K562 (cell line): ENCODE data around the gene SCG2. TPM values are rescaled to one million over a fixed set of nuclear protein-coding genes. Genes with fewer than 3 reads are reported as not detected.

Experiments
- BRD9 ChIP-seq: fragments of 450-650 bp; IDR thresholded peaks from 2 replicates; pipeline ENCODE4 v1.6.1; 2018; ENCODE audit warnings: low read depth; ENCODE audit not compliant: partially characterized antibody
- DIDO1 ChIP-seq: fragments of 450-650 bp; IDR thresholded peaks from 2 replicates; pipeline ENCODE4 v1.6.1; 2016; ENCODE audit warnings: low read depth, missing biosample characterization, missing genetic modification characterization
- EGR1 ChIP-seq: fragments of 450-650 bp; conservative IDR thresholded peaks from 2 replicates; pipeline ENCODE4 v1.6.1; 2017; ENCODE audit warnings: mild to moderate bottlenecking
- FOSL1 ChIP-seq: fragments of 200-800 bp; sonication (Bioruptor generic); conservative IDR thresholded peaks from 2 replicates; pipeline ENCODE4 v1.6.1; 2016; ENCODE audit warnings: missing genetic modification characterization, missing compliant biosample characterization
- FOXM1 ChIP-seq, 2 experiments: fragments of 450-650 bp in 1 of 2; sonication (generic) in 1 of 2; formaldehyde crosslinking in 1 of 2; IDR thresholded peaks; 2 replicates each; pipeline versions ENCODE4 v1.6.1 to v1.9.0; 2017 to 2022; ENCODE audit warnings: low read depth in 2 of 2, mild to moderate bottlenecking in 2 of 2, missing genetic modification reagents in 1 of 2, moderate library complexity in 1 of 2
- HIVEP1 ChIP-seq: fragments of 250-450 bp; sonication (Bioruptor Pico); IDR thresholded peaks from 2 replicates; pipeline ENCODE4 v1.4.0; 2020; ENCODE audit warnings: mild to moderate bottlenecking
- KAT7 ChIP-seq: sonication (generic); formaldehyde crosslinking; IDR thresholded peaks from 2 replicates; pipeline ENCODE4 v1.8.0; 2022; ENCODE audit warnings: missing genetic modification reagents, mild to moderate bottlenecking, borderline replicate concordance
- MBD1 ChIP-seq: fragments of 250-450 bp; sonication (Bioruptor Pico); IDR thresholded peaks from 2 replicates; pipeline ENCODE4 v1.8.0; 2022; ENCODE audit warnings: inconsistent platforms
- NCOA1 ChIP-seq: fragments of 450-650 bp; IDR thresholded peaks from 2 replicates; pipeline ENCODE4 v1.6.1; 2016; ENCODE audit warnings: low read depth
- NCOA4 ChIP-seq: fragments of 450-650 bp; IDR thresholded peaks from 2 replicates; pipeline ENCODE4 v1.6.1; 2018; ENCODE audit warnings: mild to moderate bottlenecking; ENCODE audit not compliant: partially characterized antibody
- PPARD ChIP-seq: fragments of 250-450 bp; sonication (Bioruptor Pico); IDR thresholded peaks from 2 replicates; pipeline ENCODE4 v1.8.0; 2022; ENCODE audit warnings: inconsistent platforms, mild to moderate bottlenecking, moderate library complexity
- RBM25 ChIP-seq: fragments of 200-400 bp; formaldehyde crosslinking; IDR thresholded peaks from 2 replicates; pipeline ENCODE4 v1.6.1; 2018; ENCODE audit warnings: low read length, low read depth, moderate library complexity; ENCODE audit not compliant: severe bottlenecking
- TCF15 ChIP-seq: fragments of 250-450 bp; sonication (Bioruptor Pico); IDR thresholded peaks from 2 replicates; pipeline ENCODE4 v1.8.0; 2022; ENCODE audit warnings: moderate library complexity, mild to moderate bottlenecking, inconsistent platforms
- YBX1 ChIP-seq: fragments of 450-650 bp; IDR thresholded peaks from 2 replicates; pipeline ENCODE4 v1.7.1; 2016; ENCODE audit warnings: mild to moderate bottlenecking
- ZNF511 ChIP-seq: sonication (generic); formaldehyde crosslinking; IDR thresholded peaks from 2 replicates; pipeline ENCODE4 v1.8.0; 2022; ENCODE audit warnings: mild to moderate bottlenecking, missing genetic modification reagents
- ZNF512 ChIP-seq: IDR thresholded peaks from 2 replicates; pipeline ENCODE4 v1.6.1; 2016; ENCODE audit warnings: missing genetic modification characterization, missing compliant biosample characterization
- ZNF592 ChIP-seq: fragments of 450-650 bp; IDR thresholded peaks from 2 replicates; pipeline ENCODE4 v1.6.1; 2017; ENCODE audit warnings: antibody characterized with exemption, mild to moderate bottlenecking
- polyA plus RNA-seq, 8 experiments: library from polyadenylated mRNA; depleted of rRNA in 4 of 8; stranded (reverse) in 5 of 8; unstranded in 3 of 8; fragments of >200 nt; fragmentation: Nextera tagmentation in 2 of 8; fragmentation: Illumina TruSeq in 1 of 8; extraction: Ambion mirVana in 2 of 8; extraction: Trizol in 1 of 8; gene quantifications; 2 replicates each; pipeline versions ENCODE4 v1.2.1 to v1.2.3, GENCODE V29; 2011 to 2014; ENCODE audit warnings: inconsistent platforms in 1 of 8, missing spikeins in 1 of 8
- total RNA-seq, 7 experiments: library from RNA; depleted of rRNA in 6 of 7; stranded (reverse); fragments of >200 nt in 6 of 7; fragmentation: Illumina TruSeq in 2 of 7; extraction: Trizol in 2 of 7; gene quantifications; 2 replicates each; pipeline versions ENCODE4 v1.2.1 to v1.2.3, GENCODE V29; 2011 to 2021; ENCODE audit warnings: low replicate concordance in 1 of 7

The SCG2 gene
- total and polyA plus RNA-seq, 9 of the 15 experiments (the other 6 are each of a cell fraction or from before 2014, with no cell fraction given) = 0.07 to 1.6 (median 1.1) TPM

GRCh38 chr2:223613017-223613950 is 11.1 kb upstream of the SCG2 start (continued):
- TF ChIP-seq RBM25 (no peak), EGR1 (0 out of 2 replicates have a peak, but pooled peaks have one; percentile 21), HIVEP1 (CRISPR knock-in tag) (no peak), DIDO1 (tag) (no peak), ZNF592 (no peak), NCOA4 (no peak), KAT7 (CRISPR knock-in tag) (no peak), MBD1 (no peak), PPARD (CRISPR knock-in tag) (no peak), FOSL1 (peak; percentile 84), ZNF511 (CRISPR knock-in tag) (no peak), ZNF512 (no peak), FOXM1 (IDR thresholded peaks at IDR 0.05; ENCODE audit: low read depth) (no peak), FOXM1 (CRISPR knock-in tag; IDR thresholded peaks at IDR 0.05; ENCODE audit: low read depth) (no peak), NCOA1 (no peak), YBX1 (no peak), BRD9 (no peak), TCF15 (CRISPR knock-in tag) (no peak)
